ENCODE data around the gene MYH15.

MYH15 gene

DNA sequence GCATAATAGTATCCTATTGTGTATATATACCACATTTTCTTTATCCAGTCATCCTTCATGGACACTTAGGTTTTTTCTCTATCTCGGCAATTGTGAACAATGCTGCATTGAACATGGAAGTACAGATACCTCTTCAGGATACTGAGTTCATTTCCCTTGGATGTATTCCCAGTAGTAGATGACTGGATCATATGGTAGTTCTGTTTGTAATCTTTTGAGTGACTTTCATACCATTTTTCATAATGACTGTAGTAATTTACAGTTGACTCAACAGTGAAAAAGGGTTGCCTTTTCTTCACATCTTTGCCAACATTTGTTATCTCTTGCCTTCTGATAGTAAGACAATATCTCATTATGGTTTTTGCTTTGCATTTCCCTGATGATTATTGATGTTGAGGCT, 21.8 kb downstream of the MYH15 start:
- Mint-ChIP-seq H3K36me3 (ENCODE audit: low read depth) (no peaks in the 10 kb centered on the region), H3K4me3 (no peak overlapping the region), H3K27me3 (ENCODE audit: low read depth, poor library complexity) (no peaks in the 10 kb centered on the region), H3K27ac (no peak overlapping the region), H3K4me1 (peaks cover 48% of the 10 kb centered on the region), H3K9me3 (no peaks in the 10 kb centered on the region)
- no peak for DNase-seq
- TF ChIP-seq, protein P1, sequence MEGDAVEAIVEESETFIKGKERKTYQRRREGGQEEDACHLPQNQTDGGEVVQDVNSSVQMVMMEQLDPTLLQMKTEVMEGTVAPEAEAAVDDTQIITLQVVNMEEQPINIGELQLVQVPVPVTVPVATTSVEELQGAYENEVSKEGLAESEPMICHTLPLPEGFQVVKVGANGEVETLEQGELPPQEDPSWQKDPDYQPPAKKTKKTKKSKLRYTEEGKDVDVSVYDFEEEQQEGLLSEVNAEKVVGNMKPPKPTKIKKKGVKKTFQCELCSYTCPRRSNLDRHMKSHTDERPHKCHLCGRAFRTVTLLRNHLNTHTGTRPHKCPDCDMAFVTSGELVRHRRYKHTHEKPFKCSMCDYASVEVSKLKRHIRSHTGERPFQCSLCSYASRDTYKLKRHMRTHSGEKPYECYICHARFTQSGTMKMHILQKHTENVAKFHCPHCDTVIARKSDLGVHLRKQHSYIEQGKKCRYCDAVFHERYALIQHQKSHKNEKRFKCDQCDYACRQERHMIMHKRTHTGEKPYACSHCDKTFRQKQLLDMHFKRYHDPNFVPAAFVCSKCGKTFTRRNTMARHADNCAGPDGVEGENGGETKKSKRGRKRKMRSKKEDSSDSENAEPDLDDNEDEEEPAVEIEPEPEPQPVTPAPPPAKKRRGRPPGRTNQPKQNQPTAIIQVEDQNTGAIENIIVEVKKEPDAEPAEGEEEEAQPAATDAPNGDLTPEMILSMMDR (IDR thresholded peaks at IDR 0.05) = no peak

DNA sequence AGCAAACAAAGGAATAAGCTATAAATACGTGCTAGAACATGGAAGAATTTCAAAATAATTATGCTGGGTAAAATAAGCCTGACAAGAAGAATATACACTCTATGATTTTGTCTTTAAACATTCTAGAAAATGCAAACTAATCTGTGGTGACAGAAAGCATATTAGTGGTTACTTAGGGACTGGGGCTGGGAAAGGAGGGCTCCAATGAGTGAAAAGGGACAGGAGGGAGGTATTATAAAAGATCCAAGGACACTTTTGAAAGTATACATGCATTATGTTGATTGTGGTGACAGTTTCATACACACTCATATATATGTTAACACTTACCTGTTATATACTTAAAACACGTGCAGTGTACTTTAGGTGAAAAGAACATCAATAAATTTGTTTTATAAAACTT, 23.0 kb downstream of the MYH15 start:
- H3K27ac Mint-ChIP-seq = no peak overlapping the region
- no peaks in the 10 kb centered on the region for H3K36me3 Mint-ChIP-seq (ENCODE audit: low read depth)
- H3K4me1 Mint-ChIP-seq = peaks cover 48% of the 10 kb centered on the region
- TF ChIP-seq, protein P1 (IDR thresholded peaks at IDR 0.05) = no peak
- no peaks in the 10 kb centered on the region for H3K9me3 Mint-ChIP-seq
- DNase-seq = no peak
- no peak overlapping the region for H3K4me3 Mint-ChIP-seq
- no peaks in the 10 kb centered on the region for H3K27me3 Mint-ChIP-seq (ENCODE audit: low read depth, poor library complexity)

DNA sequence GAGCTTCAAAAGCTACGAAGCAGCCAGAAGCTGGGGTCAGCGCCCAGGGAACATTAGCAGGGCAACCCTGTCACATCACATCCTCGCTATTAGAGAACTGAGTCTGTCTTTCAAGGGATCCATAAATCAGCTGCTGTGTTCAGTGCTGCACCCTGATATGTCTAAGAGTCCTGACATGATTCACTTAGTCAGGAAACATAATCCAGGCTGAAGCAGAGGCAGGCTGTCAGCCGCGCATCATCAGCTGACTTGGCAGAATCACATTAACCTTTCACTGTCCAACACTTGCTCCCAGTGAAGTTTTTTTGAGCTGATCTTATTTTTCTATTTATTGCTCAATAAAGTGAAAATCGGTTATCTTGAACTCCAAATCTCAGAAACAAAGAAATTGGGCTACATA, 23.5 kb downstream of the MYH15 start:
- TF ChIP-seq, protein P1 (IDR thresholded peaks at IDR 0.05) = no peak
- no peak overlapping the region for H3K27ac Mint-ChIP-seq
- H3K4me3 Mint-ChIP-seq = peak overlapping the region; percentile 41
- H3K27me3 Mint-ChIP-seq (ENCODE audit: low read depth, poor library complexity) = no peaks in the 10 kb centered on the region
- peak; percentile 32 for DNase-seq
- no peaks in the 10 kb centered on the region for H3K9me3 Mint-ChIP-seq
- peaks cover 48% of the 10 kb centered on the region for H3K4me1 Mint-ChIP-seq
- no peaks in the 10 kb centered on the region for H3K36me3 Mint-ChIP-seq (ENCODE audit: low read depth)

DNA sequence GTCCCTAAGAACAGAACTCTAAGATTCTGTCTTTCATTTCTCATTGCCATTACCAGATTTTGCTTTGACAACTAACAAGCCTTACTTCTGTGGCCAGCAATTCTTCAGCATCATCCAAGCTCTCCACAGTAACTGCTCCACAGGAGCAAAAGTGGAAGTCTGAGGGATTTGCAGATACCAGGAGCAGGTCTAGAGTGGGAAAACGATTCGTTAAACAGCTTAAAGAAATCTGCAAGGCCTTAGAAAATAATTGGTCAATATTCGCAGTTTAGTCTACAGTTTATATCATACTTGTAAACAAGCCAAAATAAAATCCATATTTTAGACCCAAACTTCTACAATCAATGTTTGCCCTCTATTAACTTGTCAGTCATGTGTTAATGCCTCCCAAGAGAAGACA, 24.1 kb downstream of the MYH15 start:
- peak overlapping the region; percentile 46 for H3K27ac Mint-ChIP-seq
- no peaks in the 10 kb centered on the region for H3K27me3 Mint-ChIP-seq (ENCODE audit: low read depth, poor library complexity)
- H3K4me3 Mint-ChIP-seq = peak overlapping the region; percentile 41
- no peak for DNase-seq
- no peaks in the 10 kb centered on the region for H3K9me3 Mint-ChIP-seq
- peaks cover 42% of the 10 kb centered on the region for H3K4me1 Mint-ChIP-seq
- TF ChIP-seq, protein P1 (IDR thresholded peaks at IDR 0.05) = no peak
- no peaks in the 10 kb centered on the region for H3K36me3 Mint-ChIP-seq (ENCODE audit: low read depth)

DNA sequence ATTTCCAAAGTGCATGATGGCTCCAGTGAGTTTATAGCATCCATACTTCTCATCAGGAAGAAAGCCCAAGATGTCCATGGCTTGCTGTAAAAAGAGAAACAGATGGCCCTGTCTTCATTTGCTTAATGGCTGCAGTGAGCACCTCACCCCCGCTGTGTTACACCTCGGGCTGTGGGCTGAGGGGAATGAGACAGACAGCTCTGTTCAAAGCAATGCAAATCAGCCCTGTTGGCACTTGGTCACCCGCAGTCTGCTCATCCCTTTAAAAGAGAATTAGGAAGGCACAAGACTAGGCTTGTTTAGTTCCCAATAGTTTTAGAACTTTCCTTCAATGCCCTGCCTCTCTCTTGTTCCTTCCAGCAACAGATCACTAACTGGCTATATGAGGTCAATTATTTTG, 25.2 kb downstream of the MYH15 start:
- Mint-ChIP-seq H3K36me3 (ENCODE audit: low read depth) (no peaks in the 10 kb centered on the region), H3K27ac (peak overlapping the region; percentile 23), H3K27me3 (ENCODE audit: low read depth, poor library complexity) (no peaks in the 10 kb centered on the region), H3K4me3 (no peak overlapping the region), H3K9me3 (no peaks in the 10 kb centered on the region), H3K4me1 (peaks cover 34% of the 10 kb centered on the region)
- no peak for DNase-seq
- TF ChIP-seq, protein P1 (IDR thresholded peaks at IDR 0.05) = no peak

DNA sequence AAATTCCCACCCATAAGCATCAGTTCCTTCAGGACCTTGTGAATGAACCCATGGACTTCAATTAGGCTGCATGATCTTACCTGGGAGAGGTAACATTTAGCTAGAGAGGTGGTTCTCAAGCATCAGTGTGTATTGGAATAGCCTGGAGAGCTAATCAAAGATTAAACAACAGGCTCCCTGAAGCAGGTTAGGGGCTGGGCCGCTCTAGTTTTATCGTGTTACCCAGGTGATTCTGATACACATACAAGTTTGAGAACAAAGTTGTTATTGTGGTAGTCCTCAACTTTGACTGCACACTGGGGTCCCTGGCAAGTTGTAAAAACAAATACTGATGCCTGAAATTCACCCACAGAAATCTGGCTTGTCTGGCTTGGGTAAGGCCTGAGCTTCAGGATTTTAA, 31.2 kb downstream of the MYH15 start:
- TF ChIP-seq, protein P1 (IDR thresholded peaks at IDR 0.05) = no peak
- no peak overlapping the region for H3K27ac Mint-ChIP-seq
- H3K36me3 Mint-ChIP-seq (ENCODE audit: low read depth) = no peaks in the 10 kb centered on the region
- DNase-seq = no peak
- H3K9me3 Mint-ChIP-seq = no peaks in the 10 kb centered on the region
- H3K4me1 Mint-ChIP-seq = no peaks in the 10 kb centered on the region
- H3K4me3 Mint-ChIP-seq = no peak overlapping the region
- no peaks in the 10 kb centered on the region for H3K27me3 Mint-ChIP-seq (ENCODE audit: low read depth, poor library complexity)
